Stimulated activated CD4-positive, alpha-beta T cell treated with anti-CD3 and anti-CD28 coated beads, Interleukin-2, amount 100 ng/mL, for 48 hours (primary cell): ENCODE measurements around the gene MVB12A.

Experiments used
- DNase-seq, 2 donors: peaks; one replicate each; pipeline ENCODE4 v3.0.0-alpha.2; 2020

MVB12A gene

DNA sequence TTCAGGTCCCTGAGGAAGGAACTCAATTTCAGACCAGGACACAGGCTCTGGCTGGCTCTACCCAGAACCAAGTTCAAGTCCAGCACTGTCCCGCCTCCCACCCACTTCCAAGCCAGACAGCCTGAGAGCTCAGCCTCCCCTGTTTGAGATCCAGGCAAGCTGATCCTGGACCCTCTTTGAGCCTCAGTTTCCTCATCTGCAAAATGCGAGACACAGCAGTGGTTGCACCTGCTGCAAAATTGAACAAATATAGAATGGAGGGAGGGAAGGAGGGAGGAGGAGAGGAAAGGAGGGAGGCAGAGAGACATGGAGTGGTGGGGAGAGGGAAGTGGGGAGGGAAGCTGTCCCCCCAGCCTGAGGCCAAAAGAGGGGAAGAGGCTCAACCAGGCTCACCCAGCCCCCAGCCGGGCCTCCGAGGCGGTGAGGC is 27.9 kb downstream of the MVB12A start:
- DNase-seq = no peak

DNA sequence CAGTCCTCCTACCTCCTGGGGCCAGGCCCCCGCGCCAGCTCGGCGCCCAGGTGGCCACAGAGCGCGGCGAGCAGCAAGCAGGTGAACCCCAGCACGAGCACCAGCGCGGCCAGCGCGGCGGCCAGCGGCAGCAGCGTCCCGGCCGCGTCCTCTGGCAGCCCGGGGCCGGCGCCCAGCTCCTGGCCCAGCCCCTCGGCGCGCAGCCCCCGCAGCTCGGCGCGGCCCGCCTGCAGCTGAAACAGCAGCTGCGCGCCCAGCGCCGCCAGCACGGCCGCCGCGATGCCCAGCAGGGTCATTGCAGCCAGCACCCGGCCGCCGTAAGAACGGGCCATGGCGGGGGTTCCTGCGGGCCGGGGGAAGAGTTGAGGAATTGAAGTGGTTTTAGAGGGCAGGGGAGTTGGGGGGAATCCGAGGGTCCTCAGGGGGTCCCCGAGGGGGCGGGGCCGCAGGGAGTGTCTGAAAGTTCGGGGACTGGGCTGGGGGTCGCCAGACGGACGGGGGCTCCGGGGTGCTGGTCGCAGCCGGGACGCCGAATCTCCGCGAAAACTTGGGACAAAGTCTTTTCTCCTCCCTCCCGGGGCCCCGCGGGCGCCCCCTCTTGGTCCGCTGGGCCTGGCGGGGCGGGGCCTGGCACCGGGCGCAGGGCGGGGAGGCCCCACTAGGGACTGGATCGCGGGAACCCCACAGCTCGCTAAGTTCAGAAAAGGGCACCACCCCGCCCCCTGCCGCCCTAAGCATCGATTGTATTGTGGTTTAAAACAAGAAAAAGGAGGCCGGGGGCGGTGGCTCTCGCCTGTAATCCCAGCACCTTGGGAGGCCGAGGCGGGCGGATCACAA is 28.5 kb downstream of the MVB12A start, which contains the start of gene TMEM221:
TSS of gene TMEM221 (minus strand) at position 538 of the 837 bp plus-strand sequence. CDS start at position 332, 206 bp downstream.
- peak; percentile 43 to 56 for DNase-seq

GRCh38 chr19:17450264-17451075 is 30.6 kb downstream of the MVB12A start:
- peak; percentile 20 to 33 for DNase-seq

DNA sequence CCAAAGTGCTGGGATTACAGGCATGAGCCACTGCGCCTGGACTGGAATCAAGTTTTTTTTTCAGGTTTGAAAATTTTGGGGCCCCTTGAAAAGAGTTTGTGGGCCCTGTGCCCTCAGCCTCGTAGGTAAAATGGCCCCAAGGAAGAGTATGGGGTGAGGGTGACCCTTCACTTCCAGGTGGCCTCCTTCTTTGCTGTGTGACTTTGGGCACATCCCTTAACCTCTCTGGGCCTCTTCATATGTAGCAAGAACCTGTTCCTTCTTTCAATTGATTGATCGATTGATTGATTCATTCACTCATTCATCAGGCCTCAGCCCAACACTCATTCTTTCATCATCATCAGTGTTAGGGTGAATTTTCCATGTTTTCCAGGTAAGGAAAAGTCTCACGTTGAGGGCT is 32.0 kb downstream of the MVB12A start:
- no peak for DNase-seq

DNA sequence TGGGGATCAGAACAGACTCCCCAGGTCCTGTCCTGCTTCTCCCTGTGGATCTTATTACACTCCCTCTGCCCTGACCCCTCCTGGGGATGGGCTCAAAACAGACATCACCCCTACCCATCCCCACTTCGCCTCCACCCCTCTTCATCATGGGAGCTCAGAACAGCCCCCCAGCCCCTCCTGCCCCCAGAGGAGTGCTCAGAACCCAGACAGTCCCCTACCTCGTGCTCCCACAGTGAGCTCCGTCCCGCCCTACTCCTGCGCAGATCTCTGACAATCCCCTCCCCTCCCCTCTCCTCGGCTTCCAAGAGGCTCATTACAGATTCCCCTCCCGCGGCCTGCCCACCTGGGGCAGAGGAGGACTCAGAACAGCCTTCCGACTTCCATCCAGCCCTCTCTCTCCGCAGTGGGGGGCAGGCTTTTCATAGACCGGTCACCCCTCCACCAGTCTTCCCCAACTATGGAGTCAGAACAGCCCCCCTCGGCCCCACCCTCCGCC is 34.8 kb downstream of the MVB12A start:
- no peak for DNase-seq

DNA sequence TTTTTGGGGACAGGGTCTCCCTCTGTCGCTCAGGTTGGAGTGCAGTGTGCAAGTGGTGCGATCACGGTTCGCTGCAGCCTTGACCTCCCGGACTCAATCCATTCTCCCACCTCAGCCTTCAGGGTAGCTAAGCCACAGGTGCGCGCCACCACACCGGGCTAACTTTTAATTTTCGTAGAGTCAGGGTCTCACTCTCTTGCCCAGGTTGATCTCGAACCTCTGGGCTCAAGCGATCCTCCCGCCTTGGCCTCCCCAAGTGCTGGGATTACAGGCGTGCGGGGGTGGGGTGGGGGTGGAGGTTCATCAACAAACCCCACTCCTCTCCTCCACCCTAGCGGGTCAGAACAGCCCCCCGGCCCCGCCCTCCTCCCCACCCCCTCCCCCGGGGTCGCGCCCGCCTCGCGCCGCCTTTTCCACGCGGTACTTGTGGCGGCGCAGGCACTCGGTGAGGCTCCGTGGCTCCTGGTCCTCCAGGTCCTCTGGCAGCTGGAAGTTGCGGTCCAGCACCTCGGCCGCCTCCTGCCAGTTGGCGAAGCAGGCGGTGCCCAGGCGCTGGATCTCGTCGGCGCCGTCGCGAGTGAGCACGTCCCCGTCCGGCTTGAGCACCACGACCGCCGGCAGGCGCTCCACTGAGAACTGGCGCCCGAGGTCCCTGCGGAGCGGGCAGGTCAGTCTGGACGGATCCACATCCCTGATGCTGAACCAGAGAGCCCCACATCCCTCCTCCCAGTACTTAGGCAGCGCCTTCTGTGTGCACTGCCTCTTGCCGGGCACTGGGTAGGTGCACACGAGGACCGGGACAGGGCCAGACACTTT is 35.7 kb downstream of the MVB12A start:
- DNase-seq = no peak

DNA sequence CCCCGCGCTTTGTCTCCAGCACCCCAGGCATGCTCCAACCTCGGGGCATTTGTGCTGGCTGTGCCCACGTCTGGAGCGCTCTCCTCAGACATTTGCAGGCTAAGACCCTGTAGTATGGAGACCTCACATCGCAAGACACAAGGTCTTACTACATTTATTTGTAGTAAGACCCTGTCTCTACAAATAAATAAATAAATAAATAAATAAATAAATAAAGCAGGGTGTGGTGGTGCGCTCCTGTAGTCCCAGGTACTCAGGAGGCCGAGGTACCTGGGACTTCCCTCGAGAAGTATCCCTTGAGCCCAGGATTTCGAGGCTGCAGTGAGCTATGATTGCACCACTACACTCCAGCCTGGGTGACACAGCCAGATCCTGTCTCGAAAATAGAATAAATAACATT is 36.3 kb downstream of the MVB12A start:
- DNase-seq = no peak

DNA sequence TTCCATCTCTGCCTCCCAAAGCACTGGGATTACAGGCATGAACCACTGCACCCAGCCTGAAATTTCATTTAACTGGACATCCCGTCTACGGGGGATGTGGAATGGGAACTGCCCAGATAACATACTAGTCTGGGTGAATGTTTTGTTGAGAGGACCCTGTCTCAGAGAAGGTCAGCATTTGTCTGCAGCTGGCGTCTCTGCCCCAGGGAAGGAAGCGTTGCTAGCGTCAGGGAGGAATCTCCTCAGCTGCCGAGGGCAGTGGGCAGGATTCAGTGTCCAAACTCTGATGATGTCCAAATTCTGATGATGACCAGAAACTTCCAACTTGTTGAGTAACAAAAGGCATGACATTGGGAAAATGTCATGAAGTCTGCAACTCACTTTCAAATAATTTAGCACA is 37.8 kb downstream of the MVB12A start:
- no peak for DNase-seq

DNA sequence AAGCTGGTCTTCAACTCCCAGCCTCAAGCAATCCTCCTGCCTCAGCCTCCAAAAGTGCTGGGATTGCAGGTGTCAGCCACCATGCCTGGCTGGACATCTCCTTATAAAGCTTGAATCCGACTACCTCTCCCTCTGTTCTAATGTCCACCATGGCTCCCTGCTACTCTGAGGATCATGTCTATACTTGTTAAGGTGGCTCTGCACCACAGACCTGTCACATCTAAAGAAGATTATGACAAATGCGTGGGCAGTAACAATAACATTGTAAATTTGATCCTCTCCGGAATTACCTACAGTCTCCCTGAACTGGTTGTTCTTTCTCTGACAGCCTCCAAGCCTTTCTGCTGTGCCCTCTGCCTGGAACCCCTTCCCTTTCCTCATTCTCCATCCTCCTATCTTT is 39.1 kb downstream of the MVB12A start:
- no peak for DNase-seq

GRCh38 chr19:17460372-17461230 is 40.8 kb downstream of the MVB12A start, which contains the start of gene NXNL1:
Gene NXNL1 (minus strand): TSS chr19:17460926. CDS start chr19:17460869, 57 bp downstream.
- no peak for DNase-seq

DNA sequence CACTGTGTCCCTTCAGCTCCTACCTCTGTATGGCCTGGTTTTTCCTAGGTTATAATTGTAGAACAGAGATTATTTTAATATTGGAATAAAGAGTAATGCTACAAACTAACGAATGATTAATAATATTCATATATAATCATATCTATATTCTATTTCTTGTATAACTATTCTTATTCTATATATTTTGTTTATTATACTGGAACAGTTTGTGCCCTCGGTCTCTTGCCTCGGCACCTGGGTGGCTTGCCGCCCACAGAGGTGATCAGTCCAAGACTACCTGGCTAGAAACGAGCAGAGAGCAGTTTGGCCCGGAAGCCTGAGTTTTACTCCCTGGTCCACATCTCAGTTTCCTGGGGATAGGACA is 46.6 kb downstream of the MVB12A start:
- no peak for DNase-seq

- no peak for DNase-seq
Measured at GRCh38 chr19:17467471-17468301, 47.8 kb downstream of the MVB12A start.

GRCh38 chr19:17468302-17469091 is 48.6 kb downstream of the MVB12A start:
- no peak for DNase-seq

DNA sequence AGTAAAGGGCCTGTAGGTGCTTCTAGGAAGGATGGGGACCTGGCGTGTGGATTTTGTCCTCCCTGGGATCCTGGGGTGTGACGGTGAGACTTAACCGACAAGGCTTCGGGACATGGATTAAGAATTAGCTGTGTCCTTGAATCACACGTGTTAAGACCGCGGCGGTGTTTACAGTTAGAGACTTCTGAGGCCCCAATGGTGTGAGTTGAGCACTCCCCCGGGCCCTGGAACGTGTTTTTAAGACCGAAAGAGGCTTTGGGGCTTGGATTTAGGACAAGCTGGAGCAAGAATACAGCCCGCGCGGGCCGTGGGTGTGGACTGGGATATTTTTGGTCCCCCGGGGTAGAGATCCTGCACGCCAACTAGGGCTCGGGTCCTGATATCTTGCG is 49.2 kb downstream of the MVB12A start:
- no peak for DNase-seq

GRCh38 chr19:17469481-17470067 is 49.7 kb downstream of the MVB12A start:
- DNase-seq = peak; percentile 77 to 80

DNA sequence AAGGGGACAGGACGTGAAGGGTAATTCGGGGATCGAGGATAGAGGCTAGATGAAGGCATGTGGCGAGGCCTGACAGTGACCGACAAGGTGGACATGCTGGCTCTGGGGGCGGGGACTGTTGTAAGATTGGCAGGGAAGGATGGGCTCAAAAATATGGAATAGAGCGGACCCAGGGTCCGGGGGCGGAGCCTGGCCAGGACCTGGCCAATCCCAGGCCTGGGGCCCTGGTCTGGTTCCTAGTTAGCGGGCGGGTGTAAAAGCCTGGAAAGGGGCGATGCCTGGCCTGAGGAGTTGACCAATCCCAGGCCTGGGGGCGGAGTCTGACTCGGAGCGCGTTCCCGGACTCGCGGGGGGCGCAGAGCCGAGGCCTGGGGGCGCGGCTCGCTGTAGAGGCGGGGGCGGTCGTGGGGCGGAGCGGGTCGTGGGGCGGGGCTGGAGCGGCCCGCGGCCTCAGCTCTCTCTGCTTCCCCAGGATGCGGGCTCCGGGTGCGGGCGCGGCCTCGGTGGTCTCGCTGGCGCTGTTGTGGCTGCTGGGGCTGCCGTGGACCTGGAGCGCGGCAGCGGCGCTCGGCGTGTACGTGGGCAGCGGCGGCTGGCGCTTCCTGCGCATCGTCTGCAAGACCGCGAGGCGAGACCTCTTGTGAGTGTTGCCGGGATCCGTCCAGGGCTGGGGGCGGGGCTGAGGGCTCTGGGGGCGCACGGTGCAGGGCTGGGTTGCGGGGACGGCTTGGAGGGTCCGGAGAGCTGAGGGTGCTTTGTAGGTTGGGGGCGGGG is 50.4 kb downstream of the MVB12A start, which contains the start of gene SLC27A1:
TSS of gene SLC27A1 (plus strand) at position 457 of the 774 bp plus-strand sequence. CDS start at position 474, 17 bp downstream.
- DNase-seq = peak; percentile 83 to 84

GRCh38 chr19:17471410-17472125 is 51.7 kb downstream of the MVB12A start:
- no peak for DNase-seq

GRCh38 chr19:17473041-17473440 is 53.2 kb downstream of the MVB12A start:
- no peak for DNase-seq
